AG04450 (cell line): ENCODE data around the gene SLC66A1. TPM values are rescaled to one million over a fixed set of nuclear protein-coding genes. Genes with fewer than 3 reads are reported as not detected.

Experiments
- CTCF ChIA-PET: fragments of 300-600, 350-600 bp; formaldehyde crosslinking; extraction: SDS; loops from one replicate; lab custom pipeline; 2022; ENCODE audit warnings: antibody characterized with exemption, inconsistent platforms; lab: Charles Lee
- POLR2A ChIA-PET: fragments of 350-600 bp; formaldehyde crosslinking; extraction: SDS; loops from one replicate; lab custom pipeline; 2021; ENCODE audit warnings: antibody characterized with exemption, inconsistent platforms; lab: Yijun Ruan, JAX
- DNase-seq: peaks from one replicate; pipeline ENCODE4 v3.0.0-alpha.2; 2011; ENCODE audit warnings: low read depth, low spot score
- H3K27ac ChIP-seq: one replicate; pipeline ENCODE4 v1.5.1; 2012; ENCODE audit warnings: low read depth, low read length, control low read depth
- H3K27me3 ChIP-seq: one replicate; pipeline ENCODE4 v1.6.0; 2012; ENCODE audit warnings: low read length; ENCODE audit not compliant: control insufficient read depth, insufficient read depth
- H3K4me3 ChIP-seq: 2 replicates; pipeline ENCODE4 v1.5.1; 2011; ENCODE audit warnings: mild to moderate bottlenecking, low read depth, low read length, control low read depth
- H3K9me3 ChIP-seq: 2 replicates; pipeline ENCODE4 v1.5.1; 2012; ENCODE audit warnings: low read length; ENCODE audit not compliant: control insufficient read depth, insufficient read depth
- CTCF ChIP-seq: IDR thresholded peaks from 2 replicates; pipeline ENCODE4 v1.5.1; 2011; ENCODE audit warnings: low read depth, low read length, control low read depth, inconsistent platforms
- polyA plus RNA-seq: library from polyadenylated mRNA; depleted of rRNA; stranded (reverse); fragments of >200 nt; gene quantifications from 2 replicates; pipeline ENCODE4 v1.2.3, GENCODE V29; 2011

The SLC66A1 gene
- polyA plus RNA-seq, 1 experiment, result 11.5 TPM

- POLR2A ChIA-PET, result interaction anchor here (2.0 kb wide), 1 partner anchor 54 kb away, joined by 4 read pairs; no protein-coding TSS in a partner anchor
- H3K4me3 ChIP-seq, result peak overlapping the region; percentile 82
- H3K27me3 ChIP-seq, result no peaks in the 10 kb centered on the region
- CTCF ChIA-PET, result interaction anchor here (0.6 to 1.1 kb wide), 3 partner anchors 14 to 340 kb away, joined by 3 to 4 read pairs (median 4); no protein-coding TSS in a partner anchor
- no peak overlapping the region for H3K27ac ChIP-seq
- H3K9me3 ChIP-seq, result no peaks in the 10 kb centered on the region; the same call in 1 of the 2 replicates
- DNase-seq, result no peak
- no peak for TF ChIP-seq CTCF
These were observed 1.2 kb upstream of the SLC66A1 start for GRCh38 chr1:19310720-19311502.

GRCh38 chr1:19311503-19311930 is 609 bp upstream of the SLC66A1 start:
- H3K27ac ChIP-seq, result no peak overlapping the region
- peak overlapping the region; percentile 82 for H3K4me3 ChIP-seq
- no peaks in the 10 kb centered on the region for H3K27me3 ChIP-seq
- no peak for TF ChIP-seq CTCF
- POLR2A ChIA-PET, result interaction anchor here (0.6 to 2.0 kb wide), 2 partner anchors 12 to 54 kb away, joined by 4 to 6 read pairs; no protein-coding TSS in a partner anchor
- no peaks in the 10 kb centered on the region; the same call in 1 of the 2 replicates for H3K9me3 ChIP-seq
- DNase-seq, result no peak
- CTCF ChIA-PET, result interaction anchor here (0.8 to 1.1 kb wide), 2 partner anchors 15 to 339 kb away, joined by 3 to 4 read pairs; no protein-coding TSS in a partner anchor

GRCh38 chr1:19312782-19313635 is 883 bp downstream of the SLC66A1 start:
- CTCF ChIA-PET, result interaction anchor here (0.6 to 1.3 kb wide), 4 partner anchors 17 to 393 kb away, joined by 3 to 5 read pairs (median 3); no protein-coding TSS in a partner anchor
- Histone ChIP-seq H3K27ac (peak overlapping the region; percentile 81), H3K9me3 (no peaks in the 10 kb centered on the region; the same call in 1 of the 2 replicates), H3K4me3 (peak overlapping the region; percentile 79), H3K27me3 (no peaks in the 10 kb centered on the region)
- POLR2A ChIA-PET, result interaction anchor here (0.6 to 2.0 kb wide), 4 partner anchors 10 to 61 kb away, joined by 3 to 4 read pairs (median 4); partner anchors contain the start of genes EMC1 and MRTO4
- DNase-seq, result no peak
- no peak for TF ChIP-seq CTCF

- ChIA-PET CTCF (interaction anchor here (0.6 to 1.3 kb wide), 3 partner anchors 28 to 392 kb away, joined by 3 read pairs; no protein-coding TSS in a partner anchor), POLR2A (no interaction called here)
- Histone ChIP-seq H3K27me3 (no peaks in the 10 kb centered on the region), H3K27ac (no peak overlapping the region), H3K4me3 (peak overlapping the region; percentile 79; the same call in 1 of the 2 replicates), H3K9me3 (no peaks in the 10 kb centered on the region; the same call in 1 of the 2 replicates)
- DNase-seq, result no peak
- TF ChIP-seq CTCF, result no peak
These were observed 1.5 kb downstream of the SLC66A1 start for GRCh38 chr1:19313636-19313959.
